SHP77 (cell line): ENCODE data around the gene DLGAP4.
"Not testable (repeated sequence)": the region's sequence is repeated elsewhere in the genome, so short reads cannot be mapped to it uniquely, and the experiment has no call there.

Source experiments
- DNase-seq, 2 experiments: peaks; one replicate each; lab custom pipeline; 2025; lab: John Stamatoyannopoulos, UW

Gene DLGAP4

DNA sequence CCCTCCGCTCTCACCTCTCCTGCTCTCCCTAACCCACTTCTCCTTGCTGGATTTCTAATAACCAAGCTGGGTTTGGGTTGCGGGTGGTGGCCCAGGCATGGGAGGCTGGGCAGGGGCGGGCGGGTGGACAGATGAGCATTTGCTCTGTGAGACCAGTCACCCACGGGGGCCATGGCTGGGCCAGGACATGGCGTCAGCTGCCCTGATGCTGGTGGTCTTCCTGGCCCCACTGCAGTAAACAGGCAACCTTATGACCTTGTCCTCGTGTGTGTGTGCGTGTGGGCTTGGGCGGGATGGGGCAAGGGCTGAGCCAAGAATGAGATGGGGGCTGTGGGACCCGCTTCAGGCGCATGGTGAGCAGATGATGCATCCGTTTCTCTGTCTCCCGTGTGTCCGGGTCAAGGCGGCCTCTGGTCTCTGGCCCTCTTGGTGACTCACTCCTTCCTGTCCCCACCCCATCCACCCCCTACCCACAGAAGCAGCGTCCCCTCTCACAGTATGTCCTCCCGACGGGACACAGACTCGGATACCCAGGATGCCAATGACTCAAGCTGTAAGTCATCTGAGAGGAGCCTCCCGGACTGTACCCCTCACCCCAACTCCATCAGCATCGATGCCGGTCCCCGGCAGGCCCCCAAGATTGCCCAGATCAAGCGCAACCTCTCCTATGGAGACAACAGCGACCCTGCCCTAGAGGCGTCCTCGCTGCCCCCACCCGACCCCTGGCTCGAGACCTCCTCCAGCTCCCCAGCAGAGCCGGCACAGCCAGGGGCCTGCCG is 193.8 kb downstream of the DLGAP4 start:
- DNase-seq, result no peak

DNA sequence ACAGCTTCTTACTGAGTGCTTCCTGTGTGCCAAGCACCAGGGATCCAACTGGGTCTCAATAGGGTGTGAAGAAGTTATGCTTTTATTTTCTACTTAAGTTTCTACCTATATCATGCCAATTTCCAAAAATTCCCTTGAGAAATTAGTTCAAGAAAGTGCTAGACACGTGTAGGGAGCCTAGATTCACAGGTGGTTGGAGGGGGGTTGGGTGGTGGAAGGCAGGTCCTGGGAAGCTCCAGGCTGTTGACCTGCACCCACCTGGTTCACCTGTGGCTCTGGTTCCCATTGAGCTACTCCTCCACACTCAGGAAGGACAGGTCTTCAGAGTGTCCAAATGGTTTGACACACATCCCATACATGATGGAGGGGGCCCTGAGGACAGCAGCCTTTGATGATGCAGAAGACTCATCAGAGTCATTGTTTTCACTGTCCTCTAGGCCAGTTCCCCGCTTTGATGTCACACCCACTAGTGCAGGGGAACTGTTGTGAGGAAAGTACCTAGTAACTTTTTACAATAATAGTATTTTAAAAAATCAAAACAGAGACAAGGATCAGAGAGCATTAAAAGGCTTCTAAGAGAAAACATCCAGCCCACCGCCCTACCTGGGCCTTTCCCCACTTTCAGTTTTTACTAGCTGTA is 195.3 kb downstream of the DLGAP4 start:
- DNase-seq, result no peak

DNA sequence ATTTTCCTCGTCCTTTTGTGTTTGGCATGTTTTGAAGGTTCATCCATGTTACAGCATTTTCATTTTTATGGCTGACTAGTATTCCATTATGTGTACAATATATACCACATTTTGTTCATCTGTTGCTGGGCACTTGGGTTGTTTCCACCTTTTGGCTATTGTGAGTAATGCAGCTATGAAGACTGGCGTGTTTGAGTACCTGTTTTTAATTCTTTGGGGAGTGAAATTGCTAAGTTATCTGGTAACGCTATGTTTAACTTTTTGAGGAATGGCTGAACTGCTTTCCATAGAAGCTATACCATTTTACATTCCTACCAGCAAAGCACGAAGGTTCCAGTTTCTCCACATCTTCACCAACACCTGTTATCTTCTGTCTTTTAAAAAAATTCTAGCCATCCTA is 198.2 kb downstream of the DLGAP4 start:
- no peak for DNase-seq

DNA sequence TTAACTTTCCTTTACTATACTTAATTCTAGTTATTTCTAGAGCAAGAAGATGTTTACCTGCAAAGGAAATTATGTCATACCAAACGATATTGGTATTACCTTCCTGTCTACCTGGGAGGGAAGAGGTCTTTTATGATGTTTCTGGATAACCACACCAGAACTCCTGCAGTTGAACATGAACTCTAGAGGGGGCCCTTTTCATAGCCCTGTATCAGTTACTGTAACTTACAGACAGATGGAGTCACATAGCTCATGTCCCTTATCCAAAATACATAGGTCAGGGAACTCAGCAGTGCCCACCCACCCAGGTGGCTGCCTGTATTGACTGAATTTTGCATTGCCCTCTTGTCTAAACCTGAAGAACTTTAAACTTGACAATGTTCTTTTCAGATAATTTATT is 200.1 kb downstream of the DLGAP4 start:
- no peak for DNase-seq

DNA sequence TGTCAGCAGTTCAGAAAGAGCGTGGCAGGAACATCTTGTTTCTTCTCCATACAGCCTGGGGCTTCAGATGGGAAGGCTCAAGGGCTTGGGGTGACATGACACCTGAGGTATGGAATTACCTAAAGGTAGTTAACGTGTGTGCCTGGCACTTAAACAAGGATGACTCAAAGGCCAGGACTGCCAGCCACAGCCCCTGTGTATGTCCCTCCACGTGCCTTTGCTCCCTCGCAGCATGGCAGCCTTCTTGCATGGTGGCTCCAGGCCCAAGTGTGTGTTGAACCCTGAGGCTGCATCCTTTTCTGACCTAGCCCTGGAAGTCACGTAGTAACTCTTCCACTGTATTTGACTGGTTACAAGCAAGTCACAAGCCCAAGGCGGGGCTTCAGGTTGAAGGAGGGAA is 201.6 kb downstream of the DLGAP4 start:
- no peak for DNase-seq

DNA sequence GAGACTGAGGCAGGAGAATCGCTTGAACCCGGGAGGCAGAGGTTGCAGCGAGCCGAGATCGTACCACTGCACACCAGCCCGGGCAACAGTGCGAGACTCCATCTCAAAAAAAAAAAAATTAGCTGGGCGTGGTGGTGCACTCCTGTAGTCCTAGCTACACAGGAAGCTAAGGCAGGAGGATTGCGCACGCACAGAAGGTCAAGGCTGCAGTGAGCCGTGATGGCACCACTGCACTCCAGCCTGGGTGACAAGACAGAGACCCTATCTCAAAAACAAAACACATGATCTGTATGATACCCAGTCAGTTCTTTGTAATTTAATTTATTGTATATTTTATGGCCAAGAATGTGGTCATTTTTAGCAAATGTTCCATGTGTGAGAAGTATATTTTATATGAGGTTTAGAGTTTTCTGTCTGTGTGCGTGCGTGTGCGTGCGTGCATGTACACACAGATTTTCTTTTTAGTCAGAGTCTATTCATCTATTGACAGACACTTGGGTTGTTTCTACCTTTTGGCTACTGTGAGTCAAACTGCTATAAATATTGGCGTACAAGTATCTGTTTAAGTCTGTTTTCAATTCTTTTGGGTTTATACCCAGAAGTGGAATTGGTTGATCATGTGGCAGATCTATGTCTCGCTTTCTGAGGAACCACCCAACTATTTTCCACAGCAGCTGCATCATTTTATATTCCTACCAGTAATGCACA is 213.0 kb downstream of the DLGAP4 start:
- no peak for DNase-seq

DNA sequence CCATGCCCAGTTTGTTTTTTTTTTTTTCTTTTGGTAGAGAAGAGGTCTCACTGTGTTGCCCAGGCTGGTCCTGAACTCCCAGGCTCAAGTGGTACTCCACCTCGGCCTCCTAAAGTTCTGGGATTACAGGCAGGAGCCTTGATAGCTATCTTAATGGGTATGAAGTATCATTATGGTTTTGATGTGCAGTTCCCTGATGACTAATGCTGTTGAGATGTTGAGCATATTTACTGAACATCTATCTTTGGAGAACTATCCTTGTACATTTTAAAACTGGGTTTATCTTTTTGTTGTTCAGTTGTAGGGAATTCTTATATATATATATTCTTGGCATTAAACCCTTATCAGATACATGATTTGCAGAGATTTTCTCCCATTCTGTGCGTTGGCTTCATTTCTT is 213.8 kb downstream of the DLGAP4 start:
- no peak for DNase-seq

DNA sequence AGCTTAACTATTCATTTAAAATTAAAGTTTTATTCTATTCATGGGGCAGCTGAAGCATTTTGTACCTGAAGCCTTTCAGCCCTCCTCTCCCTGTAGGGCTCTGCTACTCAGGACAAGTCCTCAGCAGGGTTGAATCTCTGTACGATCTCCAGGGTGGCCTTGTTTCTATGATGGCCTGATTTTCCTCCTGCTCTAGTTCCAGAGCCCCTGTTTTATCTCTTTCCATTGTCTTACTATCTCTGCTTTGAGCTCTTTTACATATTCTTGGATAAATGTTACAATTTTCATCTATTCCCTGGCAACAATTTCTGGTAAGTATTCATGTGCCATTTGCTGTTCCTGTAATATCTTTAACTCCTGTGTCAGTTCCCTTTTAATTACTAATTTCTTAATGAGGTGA is 215.4 kb downstream of the DLGAP4 start:
- DNase-seq, result no peak

DNA sequence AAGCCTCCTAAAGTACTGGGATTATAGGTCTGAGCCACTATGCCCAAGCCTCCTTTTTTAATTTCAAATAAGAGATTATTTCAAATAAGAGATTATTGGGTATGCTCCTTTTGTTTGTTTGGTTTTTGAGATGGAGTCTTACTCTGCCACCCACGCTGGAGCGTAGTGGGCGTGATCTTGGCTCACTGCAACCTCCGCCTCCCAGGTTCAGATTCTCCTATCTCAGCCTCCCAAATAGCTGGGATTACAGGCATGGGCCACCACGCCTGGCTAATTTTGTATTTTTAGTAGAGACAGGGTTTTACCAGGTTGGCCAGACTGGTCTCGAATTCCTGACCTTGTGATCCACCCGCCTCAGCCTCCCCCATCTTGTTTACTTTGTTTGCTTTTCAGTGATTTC is 216.3 kb downstream of the DLGAP4 start:
- not testable (repeated sequence) for DNase-seq

DNA sequence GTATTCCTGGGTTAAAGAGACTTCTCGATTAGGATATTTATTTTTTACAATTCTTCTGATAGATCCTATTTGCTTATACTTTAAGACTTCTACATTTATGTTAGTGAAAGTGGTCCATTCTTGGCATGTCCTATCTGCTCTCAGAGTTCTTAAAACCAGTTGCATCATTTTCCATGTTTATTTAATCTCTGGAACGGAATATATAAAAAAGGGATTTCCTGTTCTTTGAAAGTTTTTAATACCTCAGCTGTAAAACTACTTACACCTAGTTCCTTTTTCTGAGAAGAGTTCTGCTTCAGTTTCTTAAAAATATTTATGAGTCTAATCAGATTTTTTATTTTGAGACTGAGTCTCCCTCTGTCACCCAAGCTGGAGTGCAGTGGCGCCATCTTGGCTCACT is 217.2 kb downstream of the DLGAP4 start:
- no peak for DNase-seq

DNA sequence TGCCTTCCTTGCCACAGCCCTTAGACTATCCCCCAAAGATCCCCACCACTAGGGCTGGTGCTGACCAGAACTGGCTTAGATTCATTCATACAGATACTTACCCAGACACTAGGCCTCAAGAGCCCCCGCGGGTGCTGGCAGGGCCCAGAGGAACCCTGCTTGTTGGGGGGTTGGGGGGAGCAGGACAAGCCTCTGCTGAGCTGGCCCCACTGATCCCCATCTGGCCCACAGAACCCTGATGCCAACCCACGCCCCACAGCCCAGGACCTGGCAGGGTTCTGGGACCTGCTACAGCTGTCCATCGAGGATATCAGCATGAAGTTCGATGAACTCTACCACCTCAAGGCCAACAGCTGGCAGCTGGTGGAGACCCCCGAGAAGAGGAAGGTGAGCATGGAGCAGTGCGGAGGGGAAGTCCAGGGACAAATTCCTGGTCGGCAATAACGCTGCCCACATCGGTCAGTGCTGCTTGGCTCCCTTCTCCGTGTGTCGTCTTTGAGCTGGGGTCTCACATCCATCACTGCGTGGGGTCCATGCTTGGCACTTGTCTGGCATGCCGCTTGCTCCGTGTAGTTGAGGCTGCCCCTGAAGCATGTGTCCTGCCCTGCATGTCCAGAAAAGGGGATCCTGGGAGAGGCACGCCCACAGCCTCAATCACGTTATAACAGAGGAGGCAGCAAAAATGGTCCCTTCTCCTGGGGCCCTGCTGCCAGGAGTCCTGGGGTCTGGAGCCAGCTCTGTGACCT is 219.7 kb downstream of the DLGAP4 start:
- no peak for DNase-seq

DNA sequence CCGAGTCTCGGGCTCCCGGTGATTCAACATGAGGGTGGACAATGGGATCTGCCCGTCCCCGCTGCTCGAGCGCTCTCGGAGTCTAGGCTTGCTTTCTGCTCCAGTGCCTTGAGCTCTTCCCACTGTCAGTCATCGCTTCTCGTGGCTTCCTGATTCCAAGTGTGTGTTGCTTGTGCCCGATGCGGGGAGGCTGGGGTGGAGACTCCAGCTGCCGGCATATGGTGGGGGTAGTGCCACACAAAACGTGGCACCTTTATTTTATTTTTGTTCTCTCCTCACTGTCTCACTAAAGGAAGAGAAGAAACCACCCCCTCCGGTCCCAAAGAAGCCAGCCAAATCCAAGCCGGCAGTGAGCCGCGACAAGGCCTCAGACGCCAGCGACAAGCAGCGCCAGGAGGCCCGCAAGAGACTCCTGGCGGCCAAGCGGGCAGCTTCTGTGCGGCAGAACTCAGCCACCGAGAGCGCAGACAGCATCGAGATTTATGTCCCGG is 220.4 kb downstream of the DLGAP4 start:
- DNase-seq, result no peak

DNA sequence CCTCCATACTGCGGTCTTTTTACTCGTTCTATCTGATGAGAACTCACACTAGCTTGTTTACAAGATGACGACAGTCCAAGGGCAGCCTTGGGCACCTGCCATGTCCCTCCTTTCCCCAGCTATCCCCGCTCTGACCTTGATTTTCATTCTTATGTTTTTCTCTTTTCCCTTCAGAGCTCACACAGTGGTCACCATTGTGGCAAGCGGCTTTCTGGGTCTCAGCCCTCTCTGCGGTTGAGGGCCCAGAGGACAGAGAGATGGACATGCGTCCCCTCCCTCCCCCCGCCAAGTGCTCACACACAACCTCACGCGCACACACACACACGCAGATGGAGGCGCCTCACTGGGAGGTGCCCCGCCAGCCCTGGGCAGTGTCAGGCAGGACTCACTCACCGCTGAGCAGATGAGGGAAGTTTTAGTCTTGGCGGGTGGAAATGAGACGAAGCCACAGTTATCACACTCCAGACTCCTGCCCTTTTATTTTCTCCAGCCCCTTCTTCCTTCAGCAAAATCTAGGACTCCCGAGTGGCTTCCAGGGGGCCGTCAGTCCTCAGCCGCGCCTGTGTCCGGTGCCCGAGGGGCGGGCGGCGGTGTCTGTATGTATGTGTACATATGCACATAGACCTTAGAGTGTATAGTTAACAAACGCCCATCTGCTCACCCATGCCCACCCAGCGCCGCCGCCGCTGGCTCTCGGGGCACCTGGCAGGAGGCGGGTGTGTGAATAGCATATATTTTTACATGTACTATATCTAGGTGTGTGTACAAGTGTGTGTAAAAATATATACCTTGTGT is 221.4 kb downstream of the DLGAP4 start:
- DNase-seq, result no peak

DNA sequence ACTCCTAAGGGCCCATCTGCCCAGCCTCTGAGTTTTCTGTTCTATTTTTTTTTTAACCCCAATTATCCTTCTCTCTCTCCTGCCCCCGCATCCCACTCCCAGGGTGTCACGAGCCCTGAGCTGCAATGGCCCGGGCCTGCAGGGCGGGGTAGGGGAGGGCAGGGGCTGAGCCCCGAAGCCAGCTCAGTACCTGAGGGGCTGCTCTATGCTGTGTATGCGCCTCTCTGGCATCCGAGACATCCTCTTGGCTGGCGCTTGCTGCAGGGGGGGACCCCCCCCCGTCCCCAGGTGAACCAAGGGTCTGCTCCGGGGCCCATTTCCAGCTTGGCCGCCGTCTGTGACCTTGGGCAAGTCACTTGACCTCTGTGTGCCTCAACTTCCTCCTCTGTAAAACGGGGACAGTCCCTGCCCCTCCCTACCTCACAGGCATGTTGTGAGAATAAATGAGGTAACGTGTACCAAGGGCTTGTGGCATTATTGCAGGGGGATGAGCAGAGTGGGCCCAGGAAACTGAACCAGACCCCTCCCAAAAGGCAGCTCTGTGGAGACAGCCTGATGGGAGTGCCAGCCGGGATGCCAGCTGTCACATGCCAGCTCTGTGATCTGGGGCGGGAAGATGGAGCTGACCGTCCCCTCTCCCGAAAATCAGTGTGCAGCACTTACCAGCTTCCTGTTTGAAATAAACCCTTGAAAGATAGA is 222.2 kb downstream of the DLGAP4 start:
- no peak for DNase-seq

DNA sequence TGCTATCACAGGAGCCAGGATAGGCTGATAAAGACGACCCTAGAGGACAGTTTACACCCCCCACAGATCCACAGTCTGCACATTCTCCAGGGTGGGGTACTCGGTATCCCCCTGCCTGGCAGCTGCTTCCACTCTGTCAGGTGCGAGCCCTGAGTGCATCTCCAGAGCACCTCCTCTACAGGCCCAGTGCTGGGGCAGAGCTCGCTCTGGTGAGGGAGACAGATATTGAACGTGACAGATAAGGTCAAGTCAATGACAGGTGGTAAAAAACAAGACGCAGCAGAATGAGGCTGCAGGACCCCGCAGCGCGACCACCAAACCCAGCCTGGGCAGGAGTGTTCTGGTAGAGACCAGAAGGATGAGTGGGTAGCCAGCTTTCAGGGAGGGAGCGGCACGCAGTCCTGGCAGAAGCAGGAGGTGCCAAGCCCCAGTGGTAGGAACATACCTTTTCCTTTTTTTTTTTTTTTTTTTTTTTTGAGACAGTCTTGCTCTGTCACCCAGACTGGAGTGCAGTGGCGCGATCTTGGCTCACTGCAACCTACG is 222.8 kb downstream of the DLGAP4 start:
- DNase-seq, result no peak

DNA sequence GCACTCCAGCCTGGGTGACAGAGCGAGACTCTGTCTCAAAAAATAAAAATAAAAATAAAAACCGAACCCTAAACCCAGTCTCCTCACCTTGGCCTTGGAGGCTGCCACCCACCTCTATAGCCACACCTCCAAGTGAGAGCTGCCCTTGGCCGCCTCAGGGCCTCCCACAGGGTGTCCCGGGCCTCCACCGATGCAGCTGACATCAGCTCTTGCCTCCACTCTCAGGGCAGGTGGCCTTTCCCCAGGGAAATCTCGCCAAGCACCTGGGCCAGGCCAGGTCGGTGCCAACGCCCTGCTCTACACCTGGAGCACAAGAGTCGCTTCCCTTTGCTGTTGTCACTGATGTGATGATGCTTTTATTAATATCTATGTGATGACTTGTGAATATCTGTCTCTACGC is 226.2 kb downstream of the DLGAP4 start:
- no peak for DNase-seq

DNA sequence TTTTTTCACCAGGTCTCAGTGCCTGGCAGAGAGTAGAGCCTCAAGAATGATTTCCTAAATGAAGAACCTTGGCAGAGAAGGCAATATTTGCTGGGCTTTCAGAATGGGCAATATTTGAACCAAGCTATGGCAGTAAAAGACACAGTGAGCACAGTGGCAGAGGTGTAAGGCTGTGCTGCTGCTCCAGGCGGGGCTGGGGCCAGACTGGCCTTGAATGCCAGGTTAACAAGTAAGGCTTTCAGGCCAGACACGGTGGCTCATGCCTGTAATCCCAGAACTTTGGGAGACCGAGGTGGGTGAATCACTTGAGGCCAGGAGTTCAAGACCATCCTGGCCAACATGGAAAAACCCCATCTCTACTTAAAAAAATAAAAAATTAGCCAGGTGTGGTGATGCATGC is 226.7 kb downstream of the DLGAP4 start:
- DNase-seq, result no peak

DNA sequence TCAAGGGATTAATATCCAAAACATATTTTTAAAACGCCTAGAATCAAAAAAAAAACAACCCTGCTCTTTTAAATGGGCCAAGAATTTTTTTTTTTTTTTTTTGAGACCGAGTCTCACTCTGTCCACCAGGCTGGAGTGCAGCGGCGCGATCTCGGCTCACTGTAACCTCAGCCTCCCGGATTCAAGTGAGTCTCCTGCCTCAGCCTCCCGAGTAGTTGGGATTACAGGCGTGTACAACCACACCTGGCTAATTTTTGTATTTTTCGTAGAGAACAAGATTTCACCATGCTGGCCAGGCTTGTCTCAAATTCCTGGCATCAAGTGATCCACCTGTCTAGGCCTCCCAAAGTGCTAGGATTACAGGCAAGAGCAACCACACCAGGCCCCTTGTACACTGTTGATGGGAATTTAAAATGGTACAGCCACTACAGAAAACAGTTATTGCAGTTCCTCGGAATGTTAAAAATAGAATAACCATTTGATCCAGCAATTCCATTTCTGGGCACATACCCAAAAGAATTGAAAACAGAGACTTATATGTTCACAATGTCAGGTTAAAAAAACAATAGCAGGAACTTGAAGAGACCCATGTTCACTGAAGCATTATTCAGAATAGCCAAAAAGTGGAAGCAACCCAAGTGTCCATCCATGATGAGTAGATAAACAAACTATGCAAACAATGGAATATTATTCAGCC is 232.0 kb downstream of the DLGAP4 start:
- DNase-seq, result no peak

DNA sequence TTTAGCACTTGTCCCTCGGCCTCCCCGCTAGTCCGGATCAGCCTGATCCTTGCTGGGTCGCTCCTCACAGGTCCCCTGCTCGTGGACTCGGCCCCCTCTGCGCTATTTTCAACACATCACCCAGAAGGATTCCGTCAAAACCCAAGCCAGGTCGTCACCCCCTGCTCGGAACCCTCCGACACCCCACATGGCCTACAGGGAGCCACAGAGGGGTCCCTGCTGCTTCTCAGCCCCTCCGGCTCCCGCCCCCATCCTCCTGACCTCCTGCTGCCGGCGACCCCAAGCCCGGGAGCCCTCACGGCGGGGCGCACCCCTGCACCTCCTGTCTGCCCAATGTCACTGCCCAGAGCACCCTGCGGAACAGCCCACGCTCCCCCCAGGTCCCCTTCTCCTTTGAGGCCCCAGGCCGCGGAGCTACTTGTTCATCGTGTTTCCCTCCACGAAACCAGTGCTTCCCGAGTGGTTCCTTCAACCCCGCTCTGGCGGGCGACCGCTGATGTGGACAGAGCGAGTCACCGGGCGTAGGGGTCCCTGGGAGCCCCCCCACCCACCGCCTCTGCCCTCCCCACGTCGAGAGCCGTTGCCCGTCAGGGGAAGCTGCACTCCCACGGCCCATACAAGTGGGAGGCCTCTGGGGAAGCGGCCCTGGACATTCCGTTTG is 234.5 kb downstream of the DLGAP4 start:
- DNase-seq, result no peak
